Parathyroid adenoma (tissue), 2 donors: ENCODE results near the gene DYNLL1.
"Not testable (repeated sequence)": the region's sequence is repeated elsewhere in the genome, so short reads cannot be mapped to it uniquely, and the experiment has no call there.

Source experiments
- H2AFZ ChIP-seq: fragments of 300-600 bp; sonication (generic); one replicate; pipeline ENCODE4 v1.7.0; 2017; ENCODE audit warnings: antibody characterized with exemption, mild to moderate bottlenecking
- H3K27ac ChIP-seq: fragments of 300-600 bp; sonication (generic); one replicate; pipeline ENCODE4 v1.7.0; 2017
- H3K27me3 ChIP-seq: fragments of 300-600 bp; sonication (generic); one replicate; pipeline ENCODE4 v1.7.0; 2017; ENCODE audit warnings: low read length; ENCODE audit not compliant: control insufficient read depth, insufficient read depth
- H3K36me3 ChIP-seq: fragments of 300-600 bp; sonication (generic); one replicate; pipeline ENCODE4 v1.7.0; 2017; ENCODE audit warnings: low read length; ENCODE audit not compliant: control insufficient read depth, insufficient read depth
- H3K4me1 ChIP-seq: fragments of 300-600 bp; sonication (generic); one replicate; pipeline ENCODE4 v1.7.0; 2017; ENCODE audit warnings: control low read depth
- H3K4me2 ChIP-seq: fragments of 300-600 bp; sonication (generic); one replicate; pipeline ENCODE4 v1.7.0; 2017; ENCODE audit warnings: low read length
- H3K4me3 ChIP-seq: fragments of 300-600 bp; sonication (generic); one replicate; pipeline ENCODE4 v1.7.0; 2017; ENCODE audit warnings: low read depth, low read length
- H3K79me2 ChIP-seq: fragments of 300-600 bp; sonication (generic); one replicate; pipeline ENCODE4 v1.7.0; 2017; ENCODE audit warnings: control low read depth
- H3K9ac ChIP-seq: fragments of 300-600 bp; sonication (generic); one replicate; pipeline ENCODE4 v1.7.0; 2017; ENCODE audit warnings: mild to moderate bottlenecking
- H3K9me3 ChIP-seq: fragments of 300-600 bp; sonication (generic); one replicate; pipeline ENCODE4 v1.7.0; 2017; ENCODE audit warnings: low read length; ENCODE audit not compliant: control insufficient read depth
- TF ChIP-seq, protein P1 (sequence below): fragments of 300-600 bp; sonication (generic); IDR thresholded peaks from one replicate; pipeline ENCODE4 v1.7.0; 2017; ENCODE audit warnings: antibody characterized with exemption, mild to moderate bottlenecking
- donor health status: primary hyperparathyroidism.

The DYNLL1 gene

DNA sequence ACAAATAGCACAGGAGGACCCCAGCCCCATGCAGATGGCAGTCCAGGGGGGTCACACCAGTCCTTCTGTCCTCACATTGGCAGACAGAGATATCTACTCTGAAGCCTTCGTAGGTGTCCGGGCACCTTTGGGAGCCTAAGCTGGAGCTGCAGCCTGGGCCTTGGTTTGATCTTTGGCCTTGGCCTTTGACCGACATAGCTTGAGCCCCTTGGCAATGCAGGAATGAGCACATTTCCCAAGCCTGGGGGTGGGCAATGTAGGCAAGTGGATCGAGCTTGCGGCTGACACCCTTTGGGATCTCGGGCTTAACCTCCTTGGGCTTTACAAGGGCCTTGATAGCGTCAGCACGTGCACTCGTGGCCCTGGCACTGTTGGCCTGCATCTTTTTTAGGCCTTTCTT is 26.7 kb downstream of the DYNLL1 start:
- no peaks in the 10 kb centered on the region for H3K9me3 ChIP-seq
- H3K4me3 ChIP-seq, result no peak overlapping the region
- H3K4me1 ChIP-seq, result no peaks in the 10 kb centered on the region
- TF ChIP-seq, protein P1, sequence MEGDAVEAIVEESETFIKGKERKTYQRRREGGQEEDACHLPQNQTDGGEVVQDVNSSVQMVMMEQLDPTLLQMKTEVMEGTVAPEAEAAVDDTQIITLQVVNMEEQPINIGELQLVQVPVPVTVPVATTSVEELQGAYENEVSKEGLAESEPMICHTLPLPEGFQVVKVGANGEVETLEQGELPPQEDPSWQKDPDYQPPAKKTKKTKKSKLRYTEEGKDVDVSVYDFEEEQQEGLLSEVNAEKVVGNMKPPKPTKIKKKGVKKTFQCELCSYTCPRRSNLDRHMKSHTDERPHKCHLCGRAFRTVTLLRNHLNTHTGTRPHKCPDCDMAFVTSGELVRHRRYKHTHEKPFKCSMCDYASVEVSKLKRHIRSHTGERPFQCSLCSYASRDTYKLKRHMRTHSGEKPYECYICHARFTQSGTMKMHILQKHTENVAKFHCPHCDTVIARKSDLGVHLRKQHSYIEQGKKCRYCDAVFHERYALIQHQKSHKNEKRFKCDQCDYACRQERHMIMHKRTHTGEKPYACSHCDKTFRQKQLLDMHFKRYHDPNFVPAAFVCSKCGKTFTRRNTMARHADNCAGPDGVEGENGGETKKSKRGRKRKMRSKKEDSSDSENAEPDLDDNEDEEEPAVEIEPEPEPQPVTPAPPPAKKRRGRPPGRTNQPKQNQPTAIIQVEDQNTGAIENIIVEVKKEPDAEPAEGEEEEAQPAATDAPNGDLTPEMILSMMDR, result no peak
- no peak overlapping the region for H3K27ac ChIP-seq
- no peaks in the 10 kb centered on the region for H3K36me3 ChIP-seq
- H3K4me2 ChIP-seq, result no peak overlapping the region
- no peaks in the 10 kb centered on the region for H3K79me2 ChIP-seq
- no peaks in the 10 kb centered on the region for H3K27me3 ChIP-seq
- H3K9ac ChIP-seq, result no peak overlapping the region
- no peak overlapping the region for H2AFZ ChIP-seq

DNA sequence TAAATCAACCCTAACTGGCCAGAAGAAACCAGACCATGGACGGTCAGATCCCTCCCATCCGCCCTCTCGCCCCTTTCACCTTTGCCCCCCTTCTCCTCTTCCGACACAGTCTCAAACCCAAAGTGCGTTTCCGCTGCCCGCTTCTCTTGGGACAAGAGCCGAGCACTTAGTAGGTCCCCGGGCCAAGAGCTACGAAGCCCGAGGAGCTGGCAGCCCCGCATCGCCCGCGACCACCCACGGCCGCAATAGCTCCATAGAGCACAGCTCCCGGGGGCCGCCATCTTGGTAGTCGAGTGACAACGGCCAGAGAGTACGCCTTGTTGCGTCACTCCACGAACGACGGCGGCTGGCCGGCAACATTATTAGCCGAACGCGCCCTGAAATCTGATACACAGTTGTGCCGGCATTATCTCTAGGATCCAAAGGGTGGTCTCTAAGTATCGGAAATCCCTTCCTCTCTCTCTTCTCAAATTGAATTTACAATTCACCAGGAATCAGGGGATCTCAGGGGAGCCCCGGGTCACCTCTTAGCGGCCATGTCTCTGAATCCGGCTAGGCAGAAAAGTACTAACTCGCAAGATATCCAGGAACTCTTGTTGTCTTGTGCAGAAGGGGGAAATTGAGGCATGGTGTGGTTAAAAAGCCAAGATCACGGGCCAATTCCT is 33.1 kb downstream of the DYNLL1 start, which contains the start of gene COQ5:
Gene COQ5 (minus strand): TSS at position 298 of the 665 bp plus-strand sequence. CDS start 17 bp downstream, at position 281.
- Histone ChIP-seq H3K9me3 (no peaks in the 10 kb centered on the region), H3K36me3 (no peaks in the 10 kb centered on the region), H3K9ac (peak within 1 kb of the TSS; percentile 6), H3K4me1 (peaks cover 2% of the 10 kb centered on the region), H3K79me2 (peaks cover 1% of the 10 kb centered on the region), H3K4me2 (peak within 1 kb of the TSS; percentile 97), H2AFZ (peak within 1 kb of the TSS; percentile 96), H3K27ac (peak within 1 kb of the TSS; percentile 83), H3K27me3 (no peaks in the 10 kb centered on the region), H3K4me3 (peak within 1 kb of the TSS; percentile 97)
- TF ChIP-seq, protein P1, result no peak

DNA sequence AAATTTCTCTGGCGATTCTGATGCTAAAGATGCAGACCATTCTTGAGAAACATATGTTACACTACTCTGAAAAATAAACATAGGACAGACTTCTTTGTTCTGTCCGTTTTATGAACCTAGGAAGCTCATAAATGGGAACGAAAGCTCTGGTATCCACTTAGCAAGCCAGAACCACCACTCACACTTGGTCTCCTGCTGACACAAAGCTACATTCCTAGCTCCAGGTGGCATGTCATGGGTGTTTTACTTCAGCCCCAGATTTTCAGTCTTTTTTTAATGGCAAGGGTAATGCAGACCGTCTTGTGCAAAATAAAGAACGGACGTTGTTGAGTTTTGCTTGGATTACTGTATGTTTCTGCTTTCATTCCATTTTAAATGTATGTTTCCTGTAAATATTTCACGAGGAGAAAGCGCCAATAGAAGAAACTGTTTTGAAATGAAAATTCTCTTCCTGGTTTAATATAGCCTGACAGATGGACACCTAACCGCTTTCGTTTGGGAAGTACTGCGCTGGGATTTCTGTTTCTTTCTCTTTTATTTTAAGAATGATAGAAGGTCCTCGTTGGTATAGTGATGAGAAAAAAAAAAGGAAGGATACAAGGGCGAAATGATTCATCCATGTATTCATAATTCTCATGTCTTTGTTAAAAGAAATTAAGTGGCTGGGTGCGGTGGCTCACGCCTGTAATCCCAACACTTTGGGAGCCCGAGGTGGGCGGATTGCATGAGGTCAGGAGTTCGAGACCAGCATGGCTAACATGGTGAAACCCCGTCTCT is 33.9 kb downstream of the DYNLL1 start:
- H3K4me1 ChIP-seq, result peaks cover 2% of the 10 kb centered on the region
- peak overlapping the region; percentile 97 for H3K4me3 ChIP-seq
- H3K27ac ChIP-seq, result peak overlapping the region; percentile 83
- H3K79me2 ChIP-seq, result peaks cover 9% of the 10 kb centered on the region
- TF ChIP-seq, protein P1, result no peak
- H3K9me3 ChIP-seq, result no peaks in the 10 kb centered on the region
- H2AFZ ChIP-seq, result peak overlapping the region; percentile 96
- H3K36me3 ChIP-seq, result no peaks in the 10 kb centered on the region
- peak overlapping the region; percentile 97 for H3K4me2 ChIP-seq
- no peaks in the 10 kb centered on the region for H3K27me3 ChIP-seq
- H3K9ac ChIP-seq, result no peak overlapping the region

GRCh38 chr12:120530418-120530761 is 34.5 kb downstream of the DYNLL1 start:
- H3K4me3 ChIP-seq, result peak overlapping the region; percentile 97

DNA sequence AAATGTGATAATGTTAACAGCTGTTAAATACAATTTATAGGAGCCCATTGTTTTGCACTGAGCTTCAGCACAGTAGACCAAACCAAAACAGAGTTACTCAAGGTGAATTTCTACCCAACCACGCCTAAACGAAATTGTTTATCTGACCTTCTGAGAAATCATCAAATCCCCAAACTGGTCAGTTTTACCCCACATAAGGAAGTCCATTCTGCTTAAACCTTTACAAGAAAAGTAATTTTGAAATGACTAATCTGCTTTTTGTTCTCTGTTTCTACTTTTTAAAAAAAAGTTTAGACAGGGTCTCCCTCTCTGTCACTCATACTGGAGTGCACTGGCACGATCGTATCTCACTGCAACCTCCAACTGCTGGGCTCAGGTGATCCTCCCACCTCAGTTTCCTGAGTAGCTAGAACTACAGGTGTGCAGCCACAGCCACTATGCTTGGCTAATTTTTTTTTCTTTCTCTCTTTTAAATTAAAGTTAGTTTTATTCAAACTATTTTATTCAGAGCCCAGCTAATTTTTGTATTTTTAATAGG is 36.9 kb downstream of the DYNLL1 start:
- Histone ChIP-seq H3K4me1 (peaks cover 22% of the 10 kb centered on the region), H3K9ac (no peak overlapping the region), H3K36me3 (no peaks in the 10 kb centered on the region), H2AFZ (no peak overlapping the region), H3K27me3 (no peaks in the 10 kb centered on the region), H3K4me3 (no peak overlapping the region), H3K79me2 (peaks cover 38% of the 10 kb centered on the region), H3K27ac (no peak overlapping the region), H3K4me2 (no peak overlapping the region), H3K9me3 (no peaks in the 10 kb centered on the region)
- TF ChIP-seq, protein P1, result no peak

More at GRCh38 chr12:120530418-120530761, 34.5 kb downstream of the DYNLL1 start:
- H3K9me3 ChIP-seq, H3K36me3 ChIP-seq, H3K9ac ChIP-seq, H3K27ac ChIP-seq, H3K27me3 ChIP-seq, H3K4me2 ChIP-seq, H3K4me1 ChIP-seq: not testable (repeated sequence)
- Histone ChIP-seq H2AFZ (peak overlapping the region; percentile 96), H3K79me2 (peaks cover 15% of the 10 kb centered on the region)
